H9 (cell line): ENCODE measurements around the gene SF3B3. TPM values are rescaled to one million over a fixed set of nuclear protein-coding genes. Genes with fewer than 3 reads are reported as not detected.
A peak's percentile ranks its signal among the peaks of the same experiment; 100 is the strongest.

Source experiments
- DNase-seq: peaks from one replicate; pipeline ENCODE4 v3.0.0-alpha.2; 2017
- H2AFZ ChIP-seq: one replicate; pipeline ENCODE4 v1.6.1; 2013; ENCODE audit warnings: mild to moderate bottlenecking, low read length, control low read depth, moderate library complexity
- H2AK5ac ChIP-seq: 2 replicates; pipeline ENCODE4 v1.6.1; 2013; ENCODE audit warnings: low read length, control low read depth, mixed read lengths; ENCODE audit not compliant: insufficient read length
- H2BK120ac ChIP-seq: one replicate; pipeline ENCODE4 v1.6.1; 2013; ENCODE audit warnings: low read depth, mild to moderate bottlenecking, low read length, control low read depth, inconsistent platforms; ENCODE audit not compliant: poor library complexity, severe bottlenecking
- H2BK12ac ChIP-seq: 2 replicates; pipeline ENCODE4 v1.6.1; 2013; ENCODE audit warnings: low read length, control low read depth, mixed read lengths, low read depth; ENCODE audit not compliant: insufficient read length
- H2BK15ac ChIP-seq: 2 replicates; pipeline ENCODE4 v1.6.1; 2013; ENCODE audit warnings: low read depth, low read length, control low read depth
- H2BK20ac ChIP-seq: one replicate; pipeline ENCODE4 v1.6.1; 2013; ENCODE audit warnings: low read depth, mild to moderate bottlenecking, low read length, control low read depth, inconsistent platforms; ENCODE audit not compliant: poor library complexity, severe bottlenecking
- H2BK5ac ChIP-seq: 2 replicates; pipeline ENCODE4 v1.6.1; 2013; ENCODE audit warnings: low read length, control low read depth, mixed read lengths; ENCODE audit not compliant: insufficient read length
- H3K14ac ChIP-seq: 2 replicates; pipeline ENCODE4 v1.6.1; 2013; ENCODE audit warnings: low read length, control low read depth; ENCODE audit not compliant: insufficient read depth
- H3K18ac ChIP-seq: 2 replicates; pipeline ENCODE4 v1.6.1; 2013; ENCODE audit warnings: low read depth, mild to moderate bottlenecking, mixed read lengths, low read length, control low read depth; ENCODE audit not compliant: insufficient read length
- H3K23ac ChIP-seq: 2 replicates; pipeline ENCODE4 v1.6.1; 2013; ENCODE audit warnings: low read length, control low read depth, mixed read lengths, low read depth; ENCODE audit not compliant: insufficient read length
- H3K23me2 ChIP-seq: 2 replicates; pipeline ENCODE4 v1.6.1; 2013; ENCODE audit warnings: low read depth, mild to moderate bottlenecking, mixed read lengths, low read length, control low read depth; ENCODE audit not compliant: insufficient read length, poor library complexity, severe bottlenecking
- H3K27ac ChIP-seq: 2 replicates; pipeline ENCODE4 v1.5.1; 2013; ENCODE audit warnings: low read length, control low read depth, mixed read lengths, low read depth; ENCODE audit not compliant: insufficient read length
- H3K27me3 ChIP-seq: 2 replicates; pipeline ENCODE4 v1.6.1; 2013; ENCODE audit warnings: low read length, control low read depth, inconsistent platforms; ENCODE audit not compliant: insufficient read depth
- H3K4ac ChIP-seq: 2 replicates; pipeline ENCODE4 v1.6.1; 2013; ENCODE audit warnings: low read depth, mild to moderate bottlenecking, control low read depth, inconsistent platforms, low read length, moderate library complexity
- H3K4me1 ChIP-seq: 2 replicates; pipeline ENCODE4 v1.6.1; 2013; ENCODE audit warnings: low read length, control low read depth, inconsistent platforms; ENCODE audit not compliant: insufficient read depth
- H3K4me2 ChIP-seq: 2 replicates; pipeline ENCODE4 v1.6.1; 2013; ENCODE audit warnings: low read length, control low read depth, mixed read lengths; ENCODE audit not compliant: insufficient read length, insufficient read depth
- H3K56ac ChIP-seq: 2 replicates; pipeline ENCODE4 v1.6.1; 2013; ENCODE audit warnings: low read depth, mild to moderate bottlenecking, mixed read lengths, low read length, control low read depth; ENCODE audit not compliant: insufficient read length
- H3K79me1 ChIP-seq: 2 replicates; pipeline ENCODE4 v1.6.1; 2013; ENCODE audit warnings: low read depth, mild to moderate bottlenecking, moderate library complexity, low read length, control low read depth, inconsistent platforms; ENCODE audit not compliant: insufficient read depth, poor library complexity, severe bottlenecking
- H3K79me2 ChIP-seq: 2 replicates; pipeline ENCODE4 v1.6.1; 2013; ENCODE audit warnings: low read length, control low read depth, inconsistent platforms; ENCODE audit not compliant: insufficient read depth
- H3K9ac ChIP-seq: 2 replicates; pipeline ENCODE4 v1.6.1; 2013; ENCODE audit warnings: low read length, control low read depth, mixed read lengths; ENCODE audit not compliant: insufficient read length; ENCODE audit errors: extremely low read depth
- H3K9me3 ChIP-seq: one replicate; pipeline ENCODE4 v1.6.1; 2013; ENCODE audit warnings: low read depth, low read length, inconsistent platforms; ENCODE audit not compliant: control insufficient read depth
- H3T11ph ChIP-seq: one replicate; pipeline ENCODE4 v1.6.1; 2013; ENCODE audit warnings: mild to moderate bottlenecking, low read length, control low read depth, inconsistent platforms
- H4K20me1 ChIP-seq: one replicate; pipeline ENCODE4 v1.6.1; 2013; ENCODE audit not compliant: control insufficient read depth, insufficient read length, insufficient read depth
- H4K5ac ChIP-seq: 2 replicates; pipeline ENCODE4 v1.6.1; 2013; ENCODE audit warnings: low read depth, mild to moderate bottlenecking, mixed read lengths, low read length, control low read depth; ENCODE audit not compliant: insufficient read length
- H4K8ac ChIP-seq: replicated peaks from 2 replicates; pipeline ENCODE4 v1.6.1; 2013; ENCODE audit warnings: low read length, control low read depth, mixed read lengths, low read depth; ENCODE audit not compliant: insufficient read length
- H4K91ac ChIP-seq: 2 replicates; pipeline ENCODE4 v1.6.1; 2013; ENCODE audit warnings: low read depth, mild to moderate bottlenecking, moderate library complexity, mixed read lengths, low read length, control low read depth; ENCODE audit not compliant: insufficient read length
- H3K27ac Mint-ChIP-seq, 3 experiments: 2 replicates in 2 of 3; 3 replicates in 1 of 3; pipeline ENCODE4 v1.8.0; 2020 to 2021; ENCODE audit warnings: mixed read lengths in 3 of 3, mild to moderate bottlenecking in 1 of 3, moderate library complexity in 1 of 3
- H3K27me3 Mint-ChIP-seq: 2 replicates; pipeline ENCODE4 v1.8.0; 2021; ENCODE audit warnings: low read depth, mild to moderate bottlenecking, moderate library complexity, mixed read lengths
- H3K36me3 Mint-ChIP-seq, 3 experiments: 2 replicates in 2 of 3; 3 replicates in 1 of 3; pipeline ENCODE4 v1.8.0; 2020 to 2021; ENCODE audit warnings: low read depth in 3 of 3, mixed read lengths in 3 of 3; ENCODE audit not compliant: insufficient read depth in 1 of 3
- H3K4me1 Mint-ChIP-seq, 2 experiments: 2 replicates each; pipeline ENCODE4 v1.8.0; 2020; ENCODE audit warnings: mixed read lengths in 2 of 2
- H3K4me3 Mint-ChIP-seq, 2 experiments: 2 replicates in 1 of 2; 3 replicates in 1 of 2; pipeline ENCODE4 v1.8.0; 2020 to 2021; ENCODE audit warnings: mild to moderate bottlenecking in 2 of 2, mixed read lengths in 2 of 2, moderate library complexity in 1 of 2
- H3K9me3 Mint-ChIP-seq, 2 experiments: 2 replicates in 1 of 2; 3 replicates in 1 of 2; pipeline ENCODE4 v1.8.0; 2020; ENCODE audit warnings: mild to moderate bottlenecking in 2 of 2, mixed read lengths in 2 of 2, moderate library complexity in 1 of 2
- WGBS: extraction: QIAGEN DNeasy Blood & Tissue Kit; methylation state at CpG from one replicate; pipeline ENCODE4 v1.1.7; 2013; ENCODE audit warnings: missing lambda C conversion rate, low lambda C conversion rate, mixed read lengths; ENCODE audit not compliant: insufficient read length; ENCODE audit errors: extremely low coverage; 5-methylcytosine and 5-hydroxymethylcytosine counted together
- total RNA-seq: library from RNA; stranded (reverse); gene quantifications from 2 replicates; pipeline ENCODE4 v1.2.1, GENCODE V29; 2021
- TF ChIP-seq, protein P1 (sequence below): fragments of 200-600 bp; sonication (generic); conservative IDR thresholded peaks from 3 replicates; pipeline ENCODE4 v1.8.0; 2021; ENCODE audit warnings: antibody characterized with exemption, mild to moderate bottlenecking

SF3B3 gene
- total RNA-seq, 1 experiment from 2014 or later, result 493 TPM

DNA sequence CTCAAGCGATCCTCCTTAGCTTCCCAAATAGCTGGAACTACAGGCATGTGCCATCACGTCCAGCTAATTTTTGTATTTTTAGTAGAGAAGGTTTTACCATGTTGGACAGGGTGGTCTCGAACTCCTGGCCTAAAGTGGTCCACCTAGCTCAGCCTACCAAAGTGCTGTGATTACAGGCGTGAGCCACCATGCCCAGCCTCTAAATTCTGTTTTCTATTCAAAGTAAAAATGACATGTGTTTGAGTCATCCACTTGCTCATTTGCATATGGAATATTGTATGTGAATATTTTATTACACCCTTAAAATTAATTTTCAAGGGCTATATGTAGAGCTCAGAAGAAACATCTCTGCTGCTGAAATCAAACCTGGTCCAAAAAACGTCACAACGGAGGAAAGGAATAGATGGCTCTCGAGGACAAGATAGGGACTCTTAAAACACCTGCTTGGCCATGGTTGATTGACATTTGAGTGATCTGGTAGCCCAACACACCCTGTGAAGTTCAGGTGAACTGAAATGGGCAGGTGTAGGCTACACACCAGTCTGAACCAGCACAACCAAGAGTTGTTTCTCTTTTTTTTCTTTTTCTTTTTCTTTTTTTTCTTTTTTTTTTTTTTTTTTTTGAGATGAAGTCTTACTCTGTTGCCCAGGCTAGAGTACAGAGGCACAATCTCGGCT lies 51.1 kb downstream of the SF3B3 start:
- Histone ChIP-seq H2AFZ (no peak overlapping the region), H3K4me2 (no peak overlapping the region), H3K23ac (no peak overlapping the region), H3K18ac (no peak overlapping the region), H4K20me1 (no peaks in the 10 kb centered on the region), H3K9me3 (no peaks in the 10 kb centered on the region), H2BK5ac (no peak overlapping the region), H3K23me2 (no peaks in the 10 kb centered on the region), H3K27ac (no peak overlapping the region), H2BK12ac (no peak overlapping the region), H2BK15ac (no peak overlapping the region), H4K91ac (no peak overlapping the region), H3K27me3 (no peaks in the 10 kb centered on the region), H2AK5ac (no peak overlapping the region), H3K14ac (no peak overlapping the region), H3K4me1 (no peaks in the 10 kb centered on the region), H4K5ac (no peak overlapping the region), H3K79me1 (no peaks in the 10 kb centered on the region), H3K4ac (no peak overlapping the region), H3T11ph (no peak overlapping the region), H3K79me2 (no peaks in the 10 kb centered on the region), H3K9ac (no peak overlapping the region), H3K56ac (no peak overlapping the region), H2BK120ac (no peak overlapping the region), H4K8ac (no peak overlapping the region), H2BK20ac (no peak overlapping the region)
- H3K4me3 Mint-ChIP-seq, result no peak overlapping the region
- peaks cover 32 to 57% (median 42%) of the 10 kb centered on the region in 3 experiments for H3K36me3 Mint-ChIP-seq
- no peaks in the 10 kb centered on the region for H3K9me3 Mint-ChIP-seq
- WGBS, result no CpG with 5 or more reads among the region's 8 CpGs
- H3K27me3 Mint-ChIP-seq, result no peaks in the 10 kb centered on the region
- no peak for DNase-seq
- TF ChIP-seq, protein P1, sequence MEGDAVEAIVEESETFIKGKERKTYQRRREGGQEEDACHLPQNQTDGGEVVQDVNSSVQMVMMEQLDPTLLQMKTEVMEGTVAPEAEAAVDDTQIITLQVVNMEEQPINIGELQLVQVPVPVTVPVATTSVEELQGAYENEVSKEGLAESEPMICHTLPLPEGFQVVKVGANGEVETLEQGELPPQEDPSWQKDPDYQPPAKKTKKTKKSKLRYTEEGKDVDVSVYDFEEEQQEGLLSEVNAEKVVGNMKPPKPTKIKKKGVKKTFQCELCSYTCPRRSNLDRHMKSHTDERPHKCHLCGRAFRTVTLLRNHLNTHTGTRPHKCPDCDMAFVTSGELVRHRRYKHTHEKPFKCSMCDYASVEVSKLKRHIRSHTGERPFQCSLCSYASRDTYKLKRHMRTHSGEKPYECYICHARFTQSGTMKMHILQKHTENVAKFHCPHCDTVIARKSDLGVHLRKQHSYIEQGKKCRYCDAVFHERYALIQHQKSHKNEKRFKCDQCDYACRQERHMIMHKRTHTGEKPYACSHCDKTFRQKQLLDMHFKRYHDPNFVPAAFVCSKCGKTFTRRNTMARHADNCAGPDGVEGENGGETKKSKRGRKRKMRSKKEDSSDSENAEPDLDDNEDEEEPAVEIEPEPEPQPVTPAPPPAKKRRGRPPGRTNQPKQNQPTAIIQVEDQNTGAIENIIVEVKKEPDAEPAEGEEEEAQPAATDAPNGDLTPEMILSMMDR, result no peak
- H3K4me1 Mint-ChIP-seq, result peaks cover 15 to 16% of the 10 kb centered on the region in 2 experiments
- H3K27ac Mint-ChIP-seq, result peak overlapping the region in 1 of 3 experiments; percentile 66; a peak in 2 of 7 replicates
